Liver (tissue), 10 donors: ENCODE results near the gene ATE1. TPM values are rescaled to one million over a fixed set of nuclear protein-coding genes. Genes with fewer than 3 reads are reported as not detected.

ENCODE experiments used
- DNase-seq: peaks from one replicate; pipeline ENCODE4 v3.0.0-alpha.2; 2017; ENCODE audit warnings: low spot score
- H3K27ac ChIP-seq, 2 donors: one replicate each; pipeline ENCODE4 v1.7.0; 2013; ENCODE audit warnings: inconsistent platforms in 2 of 2, low read length in 2 of 2, control low read depth in 1 of 2, low read depth in 1 of 2, mild to moderate bottlenecking in 1 of 2
- H3K27me3 ChIP-seq, 4 donors: one replicate each; pipeline versions ENCODE4 v1.6.1 to v1.7.0; 2013; ENCODE audit warnings: low read length in 3 of 4, inconsistent platforms in 1 of 4, mild to moderate bottlenecking in 1 of 4, moderate library complexity in 1 of 4; ENCODE audit not compliant: control insufficient read depth in 4 of 4, insufficient read depth in 4 of 4
- H3K36me3 ChIP-seq, 4 donors: one replicate each; pipeline versions ENCODE4 v1.6.1 to v1.7.0; 2013; ENCODE audit warnings: low read length in 3 of 4, mild to moderate bottlenecking in 3 of 4, low read depth in 1 of 4, moderate library complexity in 1 of 4; ENCODE audit not compliant: control insufficient read depth in 4 of 4, insufficient read depth in 3 of 4
- H3K4me1 ChIP-seq, 4 donors: one replicate each; pipeline versions ENCODE4 v1.6.1 to v1.7.0; 2013; ENCODE audit warnings: low read length in 3 of 4, mild to moderate bottlenecking in 3 of 4, moderate library complexity in 1 of 4; ENCODE audit not compliant: control insufficient read depth in 4 of 4, insufficient read depth in 4 of 4
- H3K4me3 ChIP-seq, 3 donors: one replicate each; pipeline versions ENCODE4 v1.6.1 to v1.7.0; 2013; ENCODE audit warnings: low read length in 3 of 3, control low read depth in 1 of 3, low read depth in 1 of 3, mild to moderate bottlenecking in 1 of 3
- H3K9ac ChIP-seq, 2 donors: one replicate each; pipeline ENCODE4 v1.7.0; 2013; ENCODE audit warnings: low read length in 2 of 2, mild to moderate bottlenecking in 2 of 2, moderate library complexity in 2 of 2, control low read depth in 1 of 2, low read depth in 1 of 2
- H3K9me3 ChIP-seq, 4 donors: one replicate each; pipeline versions ENCODE4 v1.6.1 to v1.7.0; 2013; ENCODE audit warnings: low read length in 3 of 4; ENCODE audit not compliant: control insufficient read depth in 4 of 4
- FOXA1 ChIP-seq: IDR thresholded peaks from 2 replicates; pipeline ENCODE4 v1.6.1; 2016; ENCODE audit warnings: antibody characterized with exemption
- YY1 ChIP-seq: IDR thresholded peaks from 2 replicates; pipeline ENCODE4 v1.6.1; 2016; ENCODE audit warnings: antibody characterized with exemption, mild to moderate bottlenecking
- WGBS: extraction: QIAGEN DNeasy Blood & Tissue Kit; methylation state at CpG from one replicate; pipeline ENCODE4 v1.1.7; 2013; 5-methylcytosine and 5-hydroxymethylcytosine counted together
- polyA plus RNA-seq, 2 donors: library from polyadenylated mRNA; stranded (reverse) in 1 of 2; unstranded in 1 of 2; fragments of 200-250 nt in 1 of 2; fragments of >200 nt in 1 of 2; fragmentation: Nextera tagmentation in 1 of 2; extraction: Ambion mirVana in 1 of 2; gene quantifications; one replicate each; pipeline versions ENCODE4 v1.2.1 to v1.2.3, GENCODE V29; 2013 to 2015
- small RNA-seq: library from RNA; depleted of rRNA; stranded (forward); fragments of <200 nt; gene quantifications from one replicate; pipeline ENCODE3, GENCODE V24; 2014
- total RNA-seq, 2 donors: library from RNA; depleted of rRNA; stranded (reverse); fragments of >200 nt; gene quantifications; one replicate each; pipeline ENCODE4 v1.2.3, GENCODE V29; 2014
- donor health status: healthy.
- donor health status: healthy.
- donor health status: healthy.
- donor health status: healthy.
- donor health status: healthy.

Gene ATE1
- total and polyA plus RNA-seq, 4 donors: 7.9 to 34.9 (median 13.5) TPM

- 82% methylated on average over 10 of the region's 10 CpGs for WGBS
- DNase-seq: no peak
Observed at GRCh38 chr10:121692626-121693025, 235.2 kb downstream of the ATE1 start.

GRCh38 chr10:121690970-121691369 lies 236.9 kb downstream of the ATE1 start:
- Histone ChIP-seq H3K9ac (no peak overlapping the region), H3K4me1 (no peaks in the 10 kb centered on the region), H3K27me3 (no peaks in the 10 kb centered on the region), H3K27ac (no peak overlapping the region), H3K9me3 (no peaks in the 10 kb centered on the region), H3K4me3 (no peak overlapping the region), H3K36me3 (no peaks in the 10 kb centered on the region)
- no peak for DNase-seq
- 60% methylated on average over 3 of the region's 3 CpGs for WGBS
- no peak for TF ChIP-seq YY1

More at GRCh38 chr10:121692626-121693025, 235.2 kb downstream of the ATE1 start:
- Histone ChIP-seq H3K27me3 (no peaks in the 10 kb centered on the region), H3K36me3 (no peaks in the 10 kb centered on the region), H3K9ac (no peak overlapping the region), H3K4me3 (no peak overlapping the region), H3K9me3 (no peaks in the 10 kb centered on the region), H3K27ac (no peak overlapping the region), H3K4me1 (no peaks in the 10 kb centered on the region)
- TF ChIP-seq FOXA1: no peak

Small RNA genes within 50 kb of the gene (small RNA-seq; reads per million reads assigned to genes)
- gene RF00019 (not detected), gene RF02219 (not detected)

Other genes starting within 250 kb of the ATE1 start
- 10 to 100 TPM; 16.8 to 44.0 TPM for gene NSMCE4A, start 47.2 kb upstream of the ATE1 start, total RNA-seq
- gene NSMCE4A, start 47.2 kb upstream of the ATE1 start, polyA plus RNA-seq: 10 to 100 TPM; 17.6 to 46.5 TPM
- 1 to 10 TPM; 1.5 to 8.9 TPM for gene TACC2, start 61.1 kb upstream of the ATE1 start, total RNA-seq
- gene TACC2, start 61.1 kb upstream of the ATE1 start, polyA plus RNA-seq: 1 to 10 TPM; 6.7 to 9.1 TPM